ENCODE measurements around the gene DNAJA3. TPM values are rescaled to one million over a fixed set of nuclear protein-coding genes. Genes with fewer than 3 reads are reported as not detected.

Gene DNAJA3
- total RNA-seq, 1 donor from 2014 or later: 41.0 TPM

- DNase-seq (ENCODE audit: low spot score): peak; percentile 89
These were observed 48.7 kb downstream of the DNAJA3 start, which contains the start of gene NMRAL1 for GRCh38 chr16:4474192-4474961. Gene NMRAL1, minus strand, starts transcription at chr16:4474625. Its CDS starts 493 bp downstream, at chr16:4474132.

GRCh38 chr16:4475880-4476788 lies 50.5 kb downstream of the DNAJA3 start, which contains the start of gene HMOX2:
Gene HMOX2, plus strand, starts transcription at chr16:4476398. Its CDS starts 29,127 bp downstream, at chr16:4505525.
- DNase-seq (ENCODE audit: low spot score): peak; percentile 94

GRCh38 chr16:4477966-4478365 lies 52.3 kb downstream of the DNAJA3 start:
- DNase-seq (ENCODE audit: low spot score): no peak

- no peak for DNase-seq (ENCODE audit: low spot score)
These were observed 55.9 kb downstream of the DNAJA3 start for GRCh38 chr16:4481526-4481925.

- no peak for DNase-seq (ENCODE audit: low spot score)
These were observed 56.3 kb downstream of the DNAJA3 start for GRCh38 chr16:4481963-4482362.

GRCh38 chr16:4486126-4486893 lies 60.6 kb downstream of the DNAJA3 start:
- DNase-seq (ENCODE audit: low spot score): no peak

- peak; percentile 38 for DNase-seq (ENCODE audit: low spot score)
These were observed 62.4 kb downstream of the DNAJA3 start for GRCh38 chr16:4487955-4488498.

- DNase-seq (ENCODE audit: low spot score): no peak
These were observed 62.9 kb downstream of the DNAJA3 start for GRCh38 chr16:4488499-4488967.

GRCh38 chr16:4489030-4489429 lies 63.4 kb downstream of the DNAJA3 start:
- DNase-seq (ENCODE audit: low spot score): no peak

- no peak for DNase-seq (ENCODE audit: low spot score)
These were observed 66.2 kb downstream of the DNAJA3 start for GRCh38 chr16:4491898-4492297.

GRCh38 chr16:4494746-4495490 lies 69.2 kb downstream of the DNAJA3 start:
- DNase-seq (ENCODE audit: low spot score): no peak

GRCh38 chr16:4495766-4496165 lies 70.1 kb downstream of the DNAJA3 start:
- DNase-seq (ENCODE audit: low spot score): no peak

GRCh38 chr16:4496305-4496704 lies 70.6 kb downstream of the DNAJA3 start:
- DNase-seq (ENCODE audit: low spot score): no peak

GRCh38 chr16:4498546-4499195 lies 73.0 kb downstream of the DNAJA3 start:
- DNase-seq (ENCODE audit: low spot score): no peak

GRCh38 chr16:4499196-4499555 lies 73.5 kb downstream of the DNAJA3 start:
- DNase-seq (ENCODE audit: low spot score): no peak

GRCh38 chr16:4500272-4500671 lies 74.6 kb downstream of the DNAJA3 start:
- DNase-seq (ENCODE audit: low spot score): peak; percentile 71

GRCh38 chr16:4501071-4501478 lies 75.4 kb downstream of the DNAJA3 start:
- peak; percentile 64 for DNase-seq (ENCODE audit: low spot score)

- DNase-seq (ENCODE audit: low spot score): peak; percentile 31
These were observed 79.9 kb downstream of the DNAJA3 start for GRCh38 chr16:4505356-4506147.
